GM12873 (cell line): ENCODE results near the gene MORN1.

Experiments used
- TF ChIP-seq, protein P1 (sequence below): IDR thresholded peaks from 2 replicates; pipeline ENCODE4 v1.5.1; 2012; ENCODE audit warnings: low read depth, mild to moderate bottlenecking, moderate library complexity, low read length, control low read depth; ENCODE audit not compliant: insufficient read depth; ENCODE audit errors: missing control alignments

The MORN1 gene

DNA sequence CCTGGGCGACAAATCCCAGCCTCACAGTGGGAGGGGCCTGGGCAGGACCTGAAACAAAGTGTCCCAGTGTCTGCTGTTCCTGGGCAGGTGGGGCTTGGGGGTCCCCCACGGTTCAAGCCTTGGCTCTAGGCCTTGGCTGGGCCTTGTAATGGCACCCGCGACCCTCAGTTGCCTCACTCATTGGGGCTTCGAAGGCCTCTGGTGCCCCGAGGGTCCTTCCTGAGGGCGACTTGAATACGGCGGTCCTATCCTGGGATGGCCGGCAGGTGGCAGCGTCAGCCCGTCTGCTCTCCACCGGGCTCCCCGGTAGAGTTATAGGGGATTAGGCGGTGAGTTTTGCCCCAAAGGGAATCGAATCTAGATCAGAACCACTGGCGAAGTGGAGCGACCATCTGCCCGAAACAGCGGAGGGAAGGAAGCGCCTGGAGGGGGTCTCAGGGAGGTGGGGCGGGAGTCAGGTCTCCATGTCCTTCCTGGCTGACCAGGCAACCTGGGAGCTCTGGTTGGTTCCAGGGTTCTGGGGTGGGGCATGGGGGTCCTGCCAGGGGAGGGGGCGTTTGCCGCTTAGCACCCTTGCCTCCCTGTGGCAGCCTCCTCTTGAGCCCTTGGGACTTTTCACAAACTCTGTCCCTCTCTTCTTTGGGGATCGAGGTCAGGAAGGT lies 23.1 kb upstream of the MORN1 start:
- TF ChIP-seq, protein P1, sequence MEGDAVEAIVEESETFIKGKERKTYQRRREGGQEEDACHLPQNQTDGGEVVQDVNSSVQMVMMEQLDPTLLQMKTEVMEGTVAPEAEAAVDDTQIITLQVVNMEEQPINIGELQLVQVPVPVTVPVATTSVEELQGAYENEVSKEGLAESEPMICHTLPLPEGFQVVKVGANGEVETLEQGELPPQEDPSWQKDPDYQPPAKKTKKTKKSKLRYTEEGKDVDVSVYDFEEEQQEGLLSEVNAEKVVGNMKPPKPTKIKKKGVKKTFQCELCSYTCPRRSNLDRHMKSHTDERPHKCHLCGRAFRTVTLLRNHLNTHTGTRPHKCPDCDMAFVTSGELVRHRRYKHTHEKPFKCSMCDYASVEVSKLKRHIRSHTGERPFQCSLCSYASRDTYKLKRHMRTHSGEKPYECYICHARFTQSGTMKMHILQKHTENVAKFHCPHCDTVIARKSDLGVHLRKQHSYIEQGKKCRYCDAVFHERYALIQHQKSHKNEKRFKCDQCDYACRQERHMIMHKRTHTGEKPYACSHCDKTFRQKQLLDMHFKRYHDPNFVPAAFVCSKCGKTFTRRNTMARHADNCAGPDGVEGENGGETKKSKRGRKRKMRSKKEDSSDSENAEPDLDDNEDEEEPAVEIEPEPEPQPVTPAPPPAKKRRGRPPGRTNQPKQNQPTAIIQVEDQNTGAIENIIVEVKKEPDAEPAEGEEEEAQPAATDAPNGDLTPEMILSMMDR = peak; percentile 87

DNA sequence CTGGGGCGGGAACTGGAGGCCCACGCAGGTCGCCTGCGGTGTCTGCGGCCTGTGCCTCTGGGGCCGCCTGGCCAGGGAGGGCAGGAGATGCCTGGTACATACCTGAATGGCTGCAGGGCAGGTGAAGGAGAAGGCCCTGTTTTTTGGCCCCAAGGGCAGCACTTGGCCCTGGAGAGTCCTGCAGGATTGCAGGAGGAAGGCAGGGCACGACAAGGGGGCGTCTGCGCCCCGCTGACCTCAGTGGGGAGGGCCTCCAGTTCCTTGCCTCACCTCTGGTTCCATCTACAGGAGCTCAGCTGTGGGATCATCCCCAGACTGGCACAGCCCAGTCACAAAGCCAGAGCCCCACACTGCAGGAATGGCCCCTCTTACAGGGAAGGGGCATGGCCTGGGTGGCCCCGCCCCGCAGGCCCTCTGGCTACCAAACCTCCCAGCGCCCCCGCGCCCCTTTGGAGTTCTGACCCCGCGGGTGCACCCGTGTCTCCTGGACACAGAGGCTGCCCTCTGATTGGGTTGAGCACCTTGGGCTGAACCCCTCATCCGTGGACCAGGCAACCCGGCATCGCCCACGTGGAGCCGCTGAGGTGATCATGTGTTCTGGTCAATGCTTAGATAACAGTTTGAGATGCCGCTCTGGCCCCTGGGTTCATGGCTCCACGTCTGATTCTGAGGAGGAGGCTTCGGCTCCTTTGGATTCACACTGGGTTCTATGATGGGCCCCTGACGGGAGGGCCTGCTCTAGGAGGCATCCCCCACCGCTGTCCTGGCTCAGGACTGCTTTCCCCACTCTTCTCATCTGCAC lies 22.3 kb upstream of the MORN1 start:
- TF ChIP-seq, protein P1 = no peak

DNA sequence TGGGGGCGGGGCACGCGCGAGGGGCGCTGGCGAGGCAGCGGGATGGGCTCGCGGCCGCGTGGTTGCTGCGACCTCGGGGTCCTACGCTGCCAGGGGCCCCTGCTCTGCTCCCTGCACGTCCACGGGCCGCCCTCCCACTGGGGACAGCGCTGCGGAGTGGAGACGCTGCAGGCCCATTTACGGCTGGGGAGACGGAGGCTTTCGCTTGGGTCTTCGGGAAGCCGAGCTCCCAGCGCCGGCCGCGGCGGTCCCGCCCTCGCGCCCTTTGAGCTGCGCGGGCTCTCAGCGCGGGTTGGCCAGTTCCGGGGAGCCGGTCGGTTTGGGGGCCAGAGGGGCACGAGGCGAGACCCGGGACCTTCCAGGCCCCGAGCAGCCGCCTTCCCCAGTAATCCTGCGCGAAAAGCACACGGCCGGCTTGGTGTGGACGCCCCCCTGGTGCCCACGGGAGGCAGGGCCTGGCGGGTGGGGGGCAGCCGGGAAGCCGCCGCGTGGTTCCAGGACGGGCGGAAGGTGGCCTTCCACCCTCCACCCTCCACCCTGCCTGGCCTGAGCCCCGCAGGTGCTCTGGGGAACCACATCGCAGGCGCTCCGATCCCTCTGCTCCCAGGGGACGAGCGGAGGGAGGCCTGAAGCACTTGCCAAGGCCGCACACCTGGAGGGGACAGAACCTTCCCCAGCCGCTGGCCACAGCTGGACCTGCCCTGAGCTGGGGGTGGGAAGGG lies 21.6 kb upstream of the MORN1 start:
- TF ChIP-seq, protein P1 = no peak

DNA sequence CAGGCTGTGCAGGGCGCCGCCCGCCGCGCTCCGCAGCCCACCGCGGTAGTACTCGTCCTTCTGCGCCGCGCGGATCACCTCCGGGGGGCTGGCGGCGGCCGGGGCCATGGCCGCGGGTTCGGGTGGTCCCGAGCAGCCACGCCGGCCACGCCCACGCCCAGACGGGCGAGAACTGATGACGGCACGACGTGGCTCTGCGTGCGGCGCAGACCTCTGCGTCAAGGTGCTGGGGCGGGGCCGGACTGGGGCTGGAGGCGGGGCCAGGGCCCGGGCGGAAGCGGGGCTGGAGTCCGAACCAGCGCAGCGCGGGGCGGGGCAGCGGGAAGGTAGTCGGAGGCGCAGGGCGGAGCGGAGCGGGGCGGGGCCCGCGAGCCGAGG lies 21.0 kb upstream of the MORN1 start, which contains the start of gene PEX10:
Gene PEX10 (minus strand): TSS at position 170 of the 378 bp plus-strand sequence. CDS start 62 bp downstream, at position 108.
- TF ChIP-seq, protein P1 = no peak

DNA sequence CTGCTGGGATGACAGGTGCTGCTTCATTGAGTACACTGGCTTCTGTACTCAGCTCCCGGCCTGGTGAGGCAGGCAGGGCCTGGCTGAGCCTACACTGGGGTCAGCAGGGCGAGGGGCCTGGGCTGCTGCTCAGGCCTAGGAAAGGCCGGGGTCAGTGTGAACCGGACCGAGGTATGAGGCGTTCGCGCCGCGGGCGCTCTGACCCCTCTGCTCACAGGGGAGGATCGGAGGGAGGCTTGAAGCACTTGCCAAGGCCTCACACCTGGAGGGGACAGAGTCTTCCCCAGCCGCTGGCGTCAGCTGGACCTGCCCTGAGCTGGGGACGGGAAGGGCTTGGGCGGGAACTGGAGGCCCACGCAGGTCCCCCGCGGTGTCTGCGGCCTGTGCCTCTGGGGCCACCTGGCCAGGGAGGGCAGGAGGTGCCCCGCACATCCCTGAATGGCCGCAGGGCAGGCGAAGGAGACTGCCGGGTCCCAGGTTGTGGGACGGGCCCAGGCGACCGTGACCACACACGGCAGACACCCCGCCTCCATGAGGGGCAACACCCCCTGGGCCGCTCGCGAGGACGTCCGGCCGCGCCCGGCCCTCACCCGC lies 20.5 kb upstream of the MORN1 start:
- TF ChIP-seq, protein P1 = no peak

DNA sequence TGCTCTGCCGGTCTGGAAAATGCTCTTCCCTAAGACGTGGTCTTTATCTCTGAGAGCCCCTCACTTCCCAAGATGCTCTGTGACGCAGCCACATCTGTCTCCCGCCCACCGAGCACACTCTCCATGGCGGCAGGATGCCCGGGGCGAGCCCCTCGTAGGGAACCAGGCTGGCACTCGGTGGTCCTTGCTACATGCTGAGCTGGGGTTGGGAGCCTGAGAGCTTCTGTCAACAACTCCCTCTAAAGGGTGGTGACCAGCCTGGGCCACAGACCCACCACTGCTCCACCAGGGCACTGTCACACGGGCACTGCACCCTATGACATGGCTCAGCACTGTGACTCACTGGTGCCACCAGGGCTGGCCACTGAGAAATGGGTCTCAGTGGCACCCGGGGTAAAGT lies 18.4 kb upstream of the MORN1 start:
- TF ChIP-seq, protein P1 = no peak
